H9 (cell line): ENCODE results near the gene LIPK. TPM values are rescaled to one million over a fixed set of nuclear protein-coding genes. Genes with fewer than 3 reads are reported as not detected.

Experiments used
- DNase-seq: peaks from one replicate; pipeline ENCODE4 v3.0.0-alpha.2; 2017
- H2AFZ ChIP-seq: one replicate; pipeline ENCODE4 v1.6.1; 2013; ENCODE audit warnings: mild to moderate bottlenecking, low read length, control low read depth, moderate library complexity
- H2AK5ac ChIP-seq: 2 replicates; pipeline ENCODE4 v1.6.1; 2013; ENCODE audit warnings: low read length, control low read depth, mixed read lengths; ENCODE audit not compliant: insufficient read length
- H2BK120ac ChIP-seq: one replicate; pipeline ENCODE4 v1.6.1; 2013; ENCODE audit warnings: low read depth, mild to moderate bottlenecking, low read length, control low read depth, inconsistent platforms; ENCODE audit not compliant: poor library complexity, severe bottlenecking
- H2BK12ac ChIP-seq: 2 replicates; pipeline ENCODE4 v1.6.1; 2013; ENCODE audit warnings: low read length, control low read depth, mixed read lengths, low read depth; ENCODE audit not compliant: insufficient read length
- H2BK15ac ChIP-seq: 2 replicates; pipeline ENCODE4 v1.6.1; 2013; ENCODE audit warnings: low read depth, low read length, control low read depth
- H2BK20ac ChIP-seq: one replicate; pipeline ENCODE4 v1.6.1; 2013; ENCODE audit warnings: low read depth, mild to moderate bottlenecking, low read length, control low read depth, inconsistent platforms; ENCODE audit not compliant: poor library complexity, severe bottlenecking
- H2BK5ac ChIP-seq: 2 replicates; pipeline ENCODE4 v1.6.1; 2013; ENCODE audit warnings: low read length, control low read depth, mixed read lengths; ENCODE audit not compliant: insufficient read length
- H3K14ac ChIP-seq: 2 replicates; pipeline ENCODE4 v1.6.1; 2013; ENCODE audit warnings: low read length, control low read depth; ENCODE audit not compliant: insufficient read depth
- H3K18ac ChIP-seq: 2 replicates; pipeline ENCODE4 v1.6.1; 2013; ENCODE audit warnings: low read depth, mild to moderate bottlenecking, mixed read lengths, low read length, control low read depth; ENCODE audit not compliant: insufficient read length
- H3K23ac ChIP-seq: 2 replicates; pipeline ENCODE4 v1.6.1; 2013; ENCODE audit warnings: low read length, control low read depth, mixed read lengths, low read depth; ENCODE audit not compliant: insufficient read length
- H3K23me2 ChIP-seq: 2 replicates; pipeline ENCODE4 v1.6.1; 2013; ENCODE audit warnings: low read depth, mild to moderate bottlenecking, mixed read lengths, low read length, control low read depth; ENCODE audit not compliant: insufficient read length, poor library complexity, severe bottlenecking
- H3K27ac ChIP-seq: 2 replicates; pipeline ENCODE4 v1.5.1; 2013; ENCODE audit warnings: low read length, control low read depth, mixed read lengths, low read depth; ENCODE audit not compliant: insufficient read length
- H3K27me3 ChIP-seq: 2 replicates; pipeline ENCODE4 v1.6.1; 2013; ENCODE audit warnings: low read length, control low read depth, inconsistent platforms; ENCODE audit not compliant: insufficient read depth
- H3K4ac ChIP-seq: 2 replicates; pipeline ENCODE4 v1.6.1; 2013; ENCODE audit warnings: low read depth, mild to moderate bottlenecking, control low read depth, inconsistent platforms, low read length, moderate library complexity
- H3K4me1 ChIP-seq: 2 replicates; pipeline ENCODE4 v1.6.1; 2013; ENCODE audit warnings: low read length, control low read depth, inconsistent platforms; ENCODE audit not compliant: insufficient read depth
- H3K4me2 ChIP-seq: 2 replicates; pipeline ENCODE4 v1.6.1; 2013; ENCODE audit warnings: low read length, control low read depth, mixed read lengths; ENCODE audit not compliant: insufficient read length, insufficient read depth
- H3K56ac ChIP-seq: 2 replicates; pipeline ENCODE4 v1.6.1; 2013; ENCODE audit warnings: low read depth, mild to moderate bottlenecking, mixed read lengths, low read length, control low read depth; ENCODE audit not compliant: insufficient read length
- H3K79me1 ChIP-seq: 2 replicates; pipeline ENCODE4 v1.6.1; 2013; ENCODE audit warnings: low read depth, mild to moderate bottlenecking, moderate library complexity, low read length, control low read depth, inconsistent platforms; ENCODE audit not compliant: insufficient read depth, poor library complexity, severe bottlenecking
- H3K79me2 ChIP-seq: 2 replicates; pipeline ENCODE4 v1.6.1; 2013; ENCODE audit warnings: low read length, control low read depth, inconsistent platforms; ENCODE audit not compliant: insufficient read depth
- H3K9ac ChIP-seq: 2 replicates; pipeline ENCODE4 v1.6.1; 2013; ENCODE audit warnings: low read length, control low read depth, mixed read lengths; ENCODE audit not compliant: insufficient read length; ENCODE audit errors: extremely low read depth
- H3K9me3 ChIP-seq: one replicate; pipeline ENCODE4 v1.6.1; 2013; ENCODE audit warnings: low read depth, low read length, inconsistent platforms; ENCODE audit not compliant: control insufficient read depth
- H3T11ph ChIP-seq: one replicate; pipeline ENCODE4 v1.6.1; 2013; ENCODE audit warnings: mild to moderate bottlenecking, low read length, control low read depth, inconsistent platforms
- H4K20me1 ChIP-seq: one replicate; pipeline ENCODE4 v1.6.1; 2013; ENCODE audit not compliant: control insufficient read depth, insufficient read length, insufficient read depth
- H4K5ac ChIP-seq: 2 replicates; pipeline ENCODE4 v1.6.1; 2013; ENCODE audit warnings: low read depth, mild to moderate bottlenecking, mixed read lengths, low read length, control low read depth; ENCODE audit not compliant: insufficient read length
- H4K8ac ChIP-seq: replicated peaks from 2 replicates; pipeline ENCODE4 v1.6.1; 2013; ENCODE audit warnings: low read length, control low read depth, mixed read lengths, low read depth; ENCODE audit not compliant: insufficient read length
- H4K91ac ChIP-seq: 2 replicates; pipeline ENCODE4 v1.6.1; 2013; ENCODE audit warnings: low read depth, mild to moderate bottlenecking, moderate library complexity, mixed read lengths, low read length, control low read depth; ENCODE audit not compliant: insufficient read length
- H3K27ac Mint-ChIP-seq, 3 experiments: 2 replicates in 2 of 3; 3 replicates in 1 of 3; pipeline ENCODE4 v1.8.0; 2020 to 2021; ENCODE audit warnings: mixed read lengths in 3 of 3, mild to moderate bottlenecking in 1 of 3, moderate library complexity in 1 of 3
- H3K27me3 Mint-ChIP-seq: 2 replicates; pipeline ENCODE4 v1.8.0; 2021; ENCODE audit warnings: low read depth, mild to moderate bottlenecking, moderate library complexity, mixed read lengths
- H3K36me3 Mint-ChIP-seq, 3 experiments: 2 replicates in 2 of 3; 3 replicates in 1 of 3; pipeline ENCODE4 v1.8.0; 2020 to 2021; ENCODE audit warnings: low read depth in 3 of 3, mixed read lengths in 3 of 3; ENCODE audit not compliant: insufficient read depth in 1 of 3
- H3K4me1 Mint-ChIP-seq, 2 experiments: 2 replicates each; pipeline ENCODE4 v1.8.0; 2020; ENCODE audit warnings: mixed read lengths in 2 of 2
- H3K4me3 Mint-ChIP-seq, 2 experiments: 2 replicates in 1 of 2; 3 replicates in 1 of 2; pipeline ENCODE4 v1.8.0; 2020 to 2021; ENCODE audit warnings: mild to moderate bottlenecking in 2 of 2, mixed read lengths in 2 of 2, moderate library complexity in 1 of 2
- H3K9me3 Mint-ChIP-seq, 2 experiments: 2 replicates in 1 of 2; 3 replicates in 1 of 2; pipeline ENCODE4 v1.8.0; 2020; ENCODE audit warnings: mild to moderate bottlenecking in 2 of 2, mixed read lengths in 2 of 2, moderate library complexity in 1 of 2
- WGBS: extraction: QIAGEN DNeasy Blood & Tissue Kit; methylation state at CpG from one replicate; pipeline ENCODE4 v1.1.7; 2013; ENCODE audit warnings: missing lambda C conversion rate, low lambda C conversion rate, mixed read lengths; ENCODE audit not compliant: insufficient read length; ENCODE audit errors: extremely low coverage; 5-methylcytosine and 5-hydroxymethylcytosine counted together
- total RNA-seq: library from RNA; stranded (reverse); gene quantifications from 2 replicates; pipeline ENCODE4 v1.2.1, GENCODE V29; 2021
- TF ChIP-seq, protein P1 (sequence below): fragments of 200-600 bp; sonication (generic); conservative IDR thresholded peaks from 3 replicates; pipeline ENCODE4 v1.8.0; 2021; ENCODE audit warnings: antibody characterized with exemption, mild to moderate bottlenecking

Gene LIPK
- total RNA-seq, 1 experiment from 2014 or later: not detected

DNA sequence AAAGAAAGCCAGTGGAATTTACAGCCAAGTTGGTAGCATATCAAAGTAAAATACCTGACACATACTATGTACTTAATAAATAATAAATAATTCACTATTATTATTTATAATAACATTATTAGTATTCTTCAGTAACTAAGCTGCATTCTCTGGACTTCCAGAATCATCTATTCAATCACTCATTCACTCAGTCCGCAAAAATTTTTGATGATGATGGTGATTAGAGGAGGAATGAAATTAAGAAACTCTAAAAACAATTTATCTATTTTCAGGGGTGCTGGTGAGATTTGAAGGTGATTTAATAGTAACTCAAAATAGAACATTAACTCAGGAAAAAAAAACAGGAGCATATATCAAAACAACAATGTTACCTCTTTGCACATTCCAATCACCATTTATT is 50.6 kb downstream of the LIPK start:
- Histone ChIP-seq H2BK20ac (no peak overlapping the region), H2BK120ac (no peak overlapping the region), H2AFZ (no peak overlapping the region), H4K20me1 (no peaks in the 10 kb centered on the region), H3K56ac (no peak overlapping the region), H3K4me2 (no peak overlapping the region), H4K5ac (no peak overlapping the region), H2BK5ac (no peak overlapping the region), H3K4me1 (no peaks in the 10 kb centered on the region), H4K8ac (no peak overlapping the region), H3T11ph (no peak overlapping the region), H3K79me1 (no peaks in the 10 kb centered on the region), H3K79me2 (no peaks in the 10 kb centered on the region), H2AK5ac (no peak overlapping the region), H3K23me2 (no peaks in the 10 kb centered on the region), H3K4ac (no peak overlapping the region), H2BK15ac (no peak overlapping the region), H3K27ac (no peak overlapping the region), H3K9me3 (no peaks in the 10 kb centered on the region), H2BK12ac (no peak overlapping the region), H3K14ac (no peak overlapping the region), H4K91ac (no peak overlapping the region), H3K9ac (no peak overlapping the region), H3K23ac (no peak overlapping the region), H3K27me3 (no peaks in the 10 kb centered on the region), H3K18ac (no peak overlapping the region)
- Mint-ChIP-seq H3K9me3 (no peaks in the 10 kb centered on the region), H3K27ac (no peak overlapping the region; a peak in 1 of 7 replicates), H3K4me3 (no peak overlapping the region), H3K4me1 (peaks cover 8% of the 10 kb centered on the region in 2 experiments), H3K27me3 (no peaks in the 10 kb centered on the region), H3K36me3 (no peaks in the 10 kb centered on the region)
- no peak for DNase-seq
- TF ChIP-seq, protein P1, sequence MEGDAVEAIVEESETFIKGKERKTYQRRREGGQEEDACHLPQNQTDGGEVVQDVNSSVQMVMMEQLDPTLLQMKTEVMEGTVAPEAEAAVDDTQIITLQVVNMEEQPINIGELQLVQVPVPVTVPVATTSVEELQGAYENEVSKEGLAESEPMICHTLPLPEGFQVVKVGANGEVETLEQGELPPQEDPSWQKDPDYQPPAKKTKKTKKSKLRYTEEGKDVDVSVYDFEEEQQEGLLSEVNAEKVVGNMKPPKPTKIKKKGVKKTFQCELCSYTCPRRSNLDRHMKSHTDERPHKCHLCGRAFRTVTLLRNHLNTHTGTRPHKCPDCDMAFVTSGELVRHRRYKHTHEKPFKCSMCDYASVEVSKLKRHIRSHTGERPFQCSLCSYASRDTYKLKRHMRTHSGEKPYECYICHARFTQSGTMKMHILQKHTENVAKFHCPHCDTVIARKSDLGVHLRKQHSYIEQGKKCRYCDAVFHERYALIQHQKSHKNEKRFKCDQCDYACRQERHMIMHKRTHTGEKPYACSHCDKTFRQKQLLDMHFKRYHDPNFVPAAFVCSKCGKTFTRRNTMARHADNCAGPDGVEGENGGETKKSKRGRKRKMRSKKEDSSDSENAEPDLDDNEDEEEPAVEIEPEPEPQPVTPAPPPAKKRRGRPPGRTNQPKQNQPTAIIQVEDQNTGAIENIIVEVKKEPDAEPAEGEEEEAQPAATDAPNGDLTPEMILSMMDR: no peak
- whole genome bisulfite sequencing: no CpG with 5 or more reads among the region's 1 CpG
